HG03095 (cell line): ENCODE results near the gene NAPA.
A peak's percentile ranks its signal among the peaks of the same experiment; 100 is the strongest.

ENCODE experiments used
- ATAC-seq: cut with Tn5 transposase; IDR thresholded peaks from one replicate; pipeline ENCODE4 v1.9.1; 2021; ENCODE audit warnings: moderate library complexity; ENCODE audit not compliant: unreplicated experiment

NAPA gene

DNA sequence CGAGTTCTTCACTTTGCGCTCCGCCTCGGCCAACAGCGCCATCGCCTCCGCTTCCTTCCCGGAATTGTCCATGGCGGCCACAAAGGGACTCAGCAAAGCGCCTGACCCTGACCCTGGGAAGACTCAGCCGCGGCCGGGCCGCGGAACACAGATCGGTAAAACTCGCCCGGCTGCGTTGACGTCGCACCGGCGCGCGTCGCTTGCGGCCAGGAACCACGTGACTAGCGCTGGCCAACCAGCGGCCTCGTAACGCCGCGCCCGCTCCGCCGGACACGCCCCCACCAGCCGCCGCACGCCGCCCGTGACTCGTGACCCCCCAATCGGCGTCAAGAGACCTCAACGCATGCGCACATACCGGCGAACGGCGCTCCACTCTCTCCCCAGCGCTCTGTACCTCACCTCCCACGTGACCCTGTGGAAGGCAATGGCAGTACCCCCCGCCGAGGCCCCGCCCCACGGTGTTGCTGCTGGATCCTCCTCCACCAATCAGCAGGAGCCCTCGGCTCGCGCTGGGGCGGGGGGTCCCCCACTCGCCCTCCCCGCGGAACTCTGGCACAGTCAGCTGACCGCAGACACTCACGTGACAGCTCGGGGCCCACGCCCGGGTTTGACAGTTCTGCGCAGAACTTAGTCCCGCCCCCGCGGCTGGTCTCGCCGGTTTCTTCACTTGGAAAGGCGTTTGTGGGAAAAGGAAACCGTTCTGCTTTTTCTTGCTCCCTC, at the start of gene NAPA:
Gene NAPA, minus strand, starts transcription at position 195 of the 720 bp plus-strand sequence. Its CDS starts 123 bp downstream, at position 72.
- ATAC-seq, result peak; percentile 73

DNA sequence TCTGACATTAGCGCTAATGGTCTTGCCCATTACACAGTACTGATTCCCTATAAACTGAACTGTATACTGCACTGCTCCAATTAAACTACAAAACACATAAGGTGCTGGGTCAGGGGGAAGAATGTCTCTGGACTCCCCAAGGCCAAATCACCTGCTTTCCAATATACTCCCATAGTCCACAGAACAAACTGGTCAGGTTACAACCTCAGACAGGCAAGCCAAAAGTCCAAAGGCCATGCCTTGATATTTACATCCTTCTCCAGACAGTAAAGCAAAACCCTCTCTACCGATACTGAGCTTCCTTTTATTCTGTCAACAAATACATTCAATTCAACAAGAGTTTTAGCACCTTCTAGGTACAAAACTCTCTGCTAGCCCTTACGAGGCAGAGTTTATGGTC, 49.2 kb upstream of the NAPA start:
- no peak for ATAC-seq

- no peak for ATAC-seq
Observed at GRCh38 chr19:47561440-47562057, 46.7 kb upstream of the NAPA start.

- ATAC-seq, result no peak
Observed at GRCh38 chr19:47560999-47561398, 46.1 kb upstream of the NAPA start.

GRCh38 chr19:47550129-47550528, 35.3 kb upstream of the NAPA start:
- ATAC-seq, result no peak

DNA sequence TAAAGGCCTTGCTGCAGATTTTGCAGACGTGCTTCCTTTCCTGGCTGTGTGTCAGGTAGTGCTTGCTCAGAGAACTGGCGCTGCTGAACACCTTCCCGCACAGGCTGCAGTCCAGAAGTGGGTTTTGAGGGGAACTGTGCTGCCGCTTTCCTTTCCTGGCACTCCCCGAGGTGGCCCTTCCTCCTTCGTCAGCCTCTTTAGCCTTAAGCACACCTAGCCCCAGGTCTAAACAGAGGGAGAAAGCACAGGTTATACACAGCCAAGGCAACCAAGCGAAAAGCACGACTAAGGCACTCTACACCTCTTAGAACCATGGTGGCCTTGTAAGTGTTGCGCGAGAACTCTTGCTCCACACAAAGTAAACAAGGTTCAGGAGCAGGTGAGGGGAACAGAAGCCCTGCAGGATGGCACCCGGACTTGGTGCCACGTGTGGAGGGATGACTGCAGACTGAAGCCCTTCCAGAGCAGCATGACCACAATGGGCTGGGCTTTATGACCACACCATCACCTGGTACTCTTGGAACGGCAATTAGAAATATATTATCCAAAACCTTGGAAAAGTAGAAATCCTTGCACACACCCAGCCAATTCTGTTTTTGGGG, 34.5 kb upstream of the NAPA start:
- no peak for ATAC-seq

DNA sequence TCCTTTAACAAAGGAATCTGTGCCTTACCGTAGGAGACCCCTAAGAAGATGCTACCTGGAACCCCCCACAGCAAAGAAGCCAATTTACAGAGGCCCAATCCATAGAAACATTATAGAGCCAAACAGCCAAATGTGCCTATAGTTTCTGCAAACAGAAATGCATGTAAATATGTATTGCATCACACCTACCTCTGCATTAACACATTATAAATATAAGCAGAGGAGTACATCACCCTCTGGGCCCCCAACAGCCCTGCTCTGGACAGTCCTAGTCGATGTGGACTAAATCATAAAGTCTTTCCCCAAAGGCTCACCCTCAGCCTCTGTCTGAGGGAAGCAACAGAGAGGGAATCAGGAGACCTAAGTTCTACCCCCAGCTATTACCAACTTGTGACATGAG, 32.3 kb upstream of the NAPA start:
- ATAC-seq, result no peak

DNA sequence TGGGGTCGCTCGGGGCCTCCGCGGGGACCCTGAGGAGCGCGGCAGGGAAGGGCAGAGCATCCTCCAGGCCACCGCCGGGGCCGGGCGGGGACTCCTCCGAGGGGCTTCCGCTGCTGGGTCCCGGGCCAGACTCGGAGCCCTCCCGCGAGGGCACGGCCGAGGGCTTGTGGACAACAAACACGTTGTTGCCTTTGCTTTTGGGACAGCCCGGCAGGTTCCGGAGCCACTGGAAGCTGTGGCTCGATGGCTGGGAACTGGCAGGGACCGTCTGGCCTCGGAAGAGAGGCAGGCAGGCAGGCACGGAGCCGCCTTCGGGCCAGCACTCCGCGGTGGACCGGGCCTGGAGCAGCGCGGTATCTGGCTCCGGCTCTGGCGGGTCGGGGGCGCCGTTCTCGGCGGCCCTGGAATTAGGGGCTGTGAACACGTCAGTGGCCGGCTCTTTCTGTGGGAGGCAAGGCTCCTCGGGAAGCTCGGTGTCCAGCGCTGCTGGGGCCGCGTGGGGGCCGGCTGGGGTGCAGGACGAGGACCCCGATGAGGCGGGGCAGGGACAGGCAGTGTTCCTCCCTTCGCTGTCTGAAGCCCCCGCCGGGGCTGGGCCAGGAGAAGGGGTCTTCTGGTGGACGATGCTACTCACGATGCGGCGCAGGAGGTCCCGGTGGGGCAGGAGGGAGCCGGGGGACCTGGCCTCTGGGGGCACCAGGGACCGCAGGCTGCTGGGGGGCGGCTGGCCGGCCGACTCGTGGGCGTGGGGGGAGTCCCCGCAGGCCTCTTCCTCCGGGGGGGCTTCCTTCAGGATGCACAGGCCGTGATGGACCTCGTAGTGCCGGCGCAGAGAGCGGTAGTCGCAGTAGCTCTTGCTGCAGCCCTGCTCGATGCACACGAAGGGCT, 30.4 kb upstream of the NAPA start:
- no peak for ATAC-seq

DNA sequence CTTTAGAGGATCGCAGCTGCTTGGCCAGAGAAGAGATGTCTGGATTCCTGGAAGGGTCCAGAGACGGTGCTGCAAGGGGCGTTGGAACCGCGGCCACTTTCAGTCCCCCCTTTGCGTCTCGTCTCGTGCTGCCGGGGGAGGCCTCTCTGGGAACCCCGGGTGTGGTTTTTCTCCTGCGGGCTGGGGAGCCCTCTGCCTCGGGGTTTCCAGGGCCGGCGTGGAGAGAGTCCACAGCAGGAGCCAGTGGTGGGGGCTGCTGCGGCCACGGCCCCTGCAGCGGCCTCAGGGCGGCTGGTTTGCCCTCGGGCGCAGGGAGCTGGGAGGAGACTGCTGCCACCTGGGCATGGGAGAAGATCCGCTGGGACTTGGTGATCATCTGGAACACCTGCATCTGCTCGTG, 29.6 kb upstream of the NAPA start:
- no peak for ATAC-seq

DNA sequence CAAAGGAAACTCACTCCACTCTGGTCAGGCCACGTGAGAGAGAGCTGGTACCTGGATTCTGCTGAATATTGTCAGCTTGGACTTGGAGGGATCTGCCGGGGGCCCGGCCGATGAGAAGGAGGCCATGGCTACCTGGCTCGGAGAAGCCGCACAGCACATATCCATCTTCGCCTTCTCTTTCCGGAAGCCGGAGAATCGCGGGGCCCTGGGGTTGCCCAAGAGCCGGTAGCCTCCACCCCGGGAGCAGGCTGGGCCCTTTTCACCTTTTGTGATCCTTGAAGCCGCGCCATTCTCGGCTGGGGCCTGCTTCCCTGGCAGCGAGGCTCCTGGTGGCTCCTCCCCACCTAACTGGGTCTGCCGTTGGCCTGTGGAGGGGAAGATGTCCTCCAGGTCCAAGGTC, 29.2 kb upstream of the NAPA start:
- ATAC-seq, result no peak

GRCh38 chr19:47542030-47542475, 27.2 kb upstream of the NAPA start:
- ATAC-seq, result no peak

- no peak for ATAC-seq
Observed at GRCh38 chr19:47541518-47541917, 26.7 kb upstream of the NAPA start.

DNA sequence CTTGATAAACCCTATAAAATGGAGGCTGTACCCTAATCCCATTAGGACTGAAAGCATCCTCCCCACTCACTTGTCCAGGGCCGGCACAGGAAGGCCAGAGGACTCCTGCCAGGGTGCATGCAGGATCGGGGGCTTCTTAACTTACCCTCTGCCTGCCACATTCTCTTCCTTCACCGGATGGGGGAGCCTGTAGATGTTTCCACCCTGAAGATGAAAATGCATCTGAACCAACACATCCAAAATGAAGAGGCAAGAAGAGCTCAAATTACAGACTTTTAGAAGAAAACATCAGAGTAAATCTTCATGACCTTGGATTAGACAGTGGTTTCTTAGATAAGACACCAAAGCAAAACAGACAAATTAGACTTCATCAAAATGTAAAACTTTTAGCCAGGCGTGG, 25.9 kb upstream of the NAPA start:
- no peak for ATAC-seq

- ATAC-seq, result no peak
Observed at GRCh38 chr19:47539747-47540311, 25.0 kb upstream of the NAPA start.

- no peak for ATAC-seq
Observed at GRCh38 chr19:47538812-47539211, 23.9 kb upstream of the NAPA start.

GRCh38 chr19:47537493-47537892, 22.6 kb upstream of the NAPA start:
- no peak for ATAC-seq

GRCh38 chr19:47534628-47535027, 19.8 kb upstream of the NAPA start:
- no peak for ATAC-seq

GRCh38 chr19:47531640-47532387, 17.0 kb upstream of the NAPA start:
- no peak for ATAC-seq

- ATAC-seq, result no peak
Observed at GRCh38 chr19:47529018-47529742, 14.3 kb upstream of the NAPA start.

DNA sequence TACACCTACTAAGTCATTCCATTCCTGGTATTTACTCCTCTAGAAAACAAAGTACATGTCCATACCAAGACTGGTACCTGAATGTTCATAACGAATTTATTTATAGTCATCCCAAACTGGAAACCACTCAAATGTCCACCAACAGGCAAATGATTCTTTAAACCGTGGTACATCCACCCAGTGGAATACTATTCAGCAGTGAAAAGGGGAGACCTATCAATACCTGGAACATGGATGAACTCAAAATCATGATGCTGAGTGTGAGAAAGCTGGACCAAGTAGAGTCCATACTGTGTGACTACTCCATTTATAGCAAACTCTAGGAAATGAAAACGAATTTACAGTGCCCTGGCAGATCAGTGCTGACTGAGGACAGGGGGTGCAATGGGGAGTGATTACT, 11.9 kb upstream of the NAPA start:
- no peak for ATAC-seq
